HG03342 (cell line): ENCODE measurements around the gene MYH4.

Experiments used
- ATAC-seq: cut with Tn5 transposase; IDR thresholded peaks from one replicate; pipeline ENCODE4 v1.9.1; 2021; ENCODE audit warnings: mild to moderate bottlenecking, moderate library complexity; ENCODE audit not compliant: unreplicated experiment

Gene MYH4

GRCh38 chr17:10469459-10469858 is at the start of gene MYH4:
MYH4 (minus strand) TSS chr17:10469559; CDS start chr17:10466745, 2,814 bp downstream.
- no peak for ATAC-seq

- no peak for ATAC-seq
Observed at GRCh38 chr17:10518271-10519037, 49.1 kb upstream of the MYH4 start, which contains the start of gene MYH1. MYH1 (minus strand) TSS chr17:10518542; CDS start chr17:10516642, 1,900 bp downstream.

DNA sequence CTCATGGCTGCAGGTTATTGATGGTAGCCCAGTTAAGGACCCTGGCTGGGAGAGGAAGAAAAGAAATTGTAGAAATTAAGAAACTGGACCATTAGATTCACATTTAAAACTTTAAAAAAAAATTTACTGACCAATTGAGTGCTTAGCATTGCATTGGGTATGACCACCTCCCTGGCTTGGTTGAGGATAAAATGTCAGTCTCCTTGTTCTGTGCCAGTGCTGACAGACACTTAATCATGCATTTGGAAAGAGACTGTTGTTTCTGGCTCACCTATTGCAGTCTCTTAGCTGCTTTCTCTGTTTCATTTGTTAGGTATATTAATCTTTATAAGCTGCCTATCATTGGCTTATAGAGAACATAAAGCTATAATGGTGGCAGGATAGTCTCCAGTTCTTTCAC is 47.3 kb upstream of the MYH4 start:
- no peak for ATAC-seq

- no peak for ATAC-seq
Observed at GRCh38 chr17:10516065-10516464, 46.7 kb upstream of the MYH4 start.

DNA sequence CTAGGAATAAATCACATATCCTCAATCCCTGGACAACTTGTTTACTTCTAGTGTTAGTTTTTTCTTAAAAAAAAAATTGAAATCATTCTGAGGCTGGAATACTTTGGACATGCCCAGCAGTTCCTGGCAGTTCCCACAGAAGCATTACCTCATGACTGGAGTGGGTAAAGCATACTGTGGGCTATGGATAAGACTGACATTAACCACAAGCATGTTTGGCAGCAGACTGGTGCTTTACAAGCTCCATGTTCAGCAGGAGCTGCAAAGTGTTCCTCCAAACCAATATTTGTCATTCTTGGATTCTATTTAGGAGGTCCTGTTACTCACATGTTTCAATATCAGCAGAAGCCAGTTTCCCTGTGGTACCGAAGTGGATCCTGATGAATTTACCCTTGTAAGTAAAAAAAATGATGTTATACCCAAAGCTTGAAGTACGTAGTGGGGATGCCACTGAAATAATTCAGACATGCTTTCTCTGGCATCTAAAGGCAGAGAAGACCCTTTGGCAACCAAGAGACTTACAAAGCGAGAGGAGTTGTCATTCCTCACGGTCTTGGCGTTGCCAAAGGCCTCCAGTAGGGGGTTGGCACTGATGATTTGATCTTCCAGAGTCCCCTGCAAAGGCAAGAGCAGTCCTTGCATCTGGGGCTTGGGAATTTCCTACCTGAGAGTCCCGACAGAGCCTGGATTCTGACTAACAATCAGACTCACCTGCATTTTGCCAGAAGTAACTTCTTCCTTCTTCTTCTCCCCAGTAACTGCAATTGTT is 44.1 kb upstream of the MYH4 start:
- ATAC-seq: no peak

DNA sequence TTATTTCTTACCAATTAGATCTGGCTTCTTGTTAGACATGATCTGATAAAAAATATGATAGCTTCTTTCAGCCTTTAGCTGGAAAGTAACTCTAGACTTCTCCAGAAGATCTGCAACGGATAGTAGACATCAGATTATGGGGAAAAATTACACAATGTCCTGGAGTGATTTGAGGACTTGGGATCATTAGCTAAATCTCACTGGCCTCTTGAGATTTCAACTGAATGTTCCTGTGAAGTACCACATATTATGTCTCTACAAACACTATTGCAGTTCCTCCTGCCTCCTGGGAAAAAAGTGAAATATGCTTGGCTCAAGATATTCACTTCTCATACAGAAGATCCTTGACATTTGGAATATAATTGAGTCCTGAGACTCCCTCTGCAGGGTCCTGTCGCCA is 43.5 kb upstream of the MYH4 start:
- no peak for ATAC-seq

DNA sequence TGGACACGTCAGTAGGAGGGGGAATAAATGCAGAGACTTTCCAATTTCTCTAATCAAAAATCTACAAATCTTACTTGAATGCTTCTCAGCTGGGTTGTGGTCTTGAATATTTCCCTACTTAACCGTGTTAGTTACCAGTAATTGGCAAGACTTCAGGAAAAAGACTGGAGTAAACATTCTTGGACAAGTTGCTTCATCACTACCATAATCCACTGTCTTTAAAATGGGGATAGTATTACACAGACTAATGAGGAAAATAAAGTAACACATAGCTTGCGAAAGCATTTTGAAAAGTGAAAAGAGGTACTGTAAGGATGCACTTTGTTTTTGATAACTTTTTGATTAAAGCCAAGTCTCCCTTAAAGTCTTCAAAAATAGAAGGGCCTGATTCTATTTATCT is 30.6 kb upstream of the MYH4 start:
- ATAC-seq: no peak

DNA sequence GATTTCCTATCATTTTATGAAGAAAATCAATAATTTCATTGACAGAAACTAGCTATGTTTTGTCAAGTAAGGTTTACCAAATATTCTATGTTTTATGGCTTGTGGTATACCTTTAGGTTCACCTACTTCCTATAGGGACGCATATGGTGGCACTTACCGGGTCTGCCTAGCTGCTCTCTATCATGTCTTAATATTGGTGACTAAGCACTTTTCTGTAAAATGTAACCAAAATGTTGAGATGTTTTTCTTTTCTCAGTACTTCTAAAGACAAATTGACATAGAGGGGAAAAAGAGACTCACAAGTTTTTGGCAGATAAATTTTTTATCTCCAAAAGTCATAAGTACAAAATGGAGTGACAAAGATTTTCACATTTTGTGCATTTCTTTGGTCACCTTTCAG is 22.6 kb upstream of the MYH4 start:
- no peak for ATAC-seq

- no peak for ATAC-seq
Observed at GRCh38 chr17:10482252-10482651, 12.9 kb upstream of the MYH4 start.

- ATAC-seq: no peak
Observed at GRCh38 chr17:10477701-10478100, 8.3 kb upstream of the MYH4 start.

GRCh38 chr17:10474536-10474935 is 5.2 kb upstream of the MYH4 start:
- ATAC-seq: no peak

DNA sequence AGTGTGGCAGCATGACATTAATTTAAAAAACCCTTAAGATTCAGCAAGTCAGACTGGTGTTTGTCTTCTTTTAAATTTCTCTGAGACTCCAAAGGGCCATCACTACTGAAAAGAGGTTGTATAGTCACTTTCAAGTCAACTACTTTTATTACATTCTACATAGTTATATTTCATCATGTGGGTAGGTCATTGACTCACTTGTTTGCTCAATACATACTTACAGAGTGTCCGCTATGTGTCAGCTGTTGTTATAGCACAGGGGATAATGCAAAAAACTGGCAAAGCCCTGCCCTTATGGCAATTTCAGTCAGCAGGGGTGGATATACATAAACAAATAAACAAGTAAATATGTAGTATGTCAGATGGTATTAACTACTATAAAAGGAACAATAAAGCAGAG is 2.5 kb upstream of the MYH4 start:
- ATAC-seq: no peak

GRCh38 chr17:10463402-10463801 is 6.0 kb downstream of the MYH4 start:
- ATAC-seq: no peak

- no peak for ATAC-seq
Observed at GRCh38 chr17:10460062-10460461, 9.3 kb downstream of the MYH4 start.

GRCh38 chr17:10458701-10459100 is 10.7 kb downstream of the MYH4 start:
- no peak for ATAC-seq

DNA sequence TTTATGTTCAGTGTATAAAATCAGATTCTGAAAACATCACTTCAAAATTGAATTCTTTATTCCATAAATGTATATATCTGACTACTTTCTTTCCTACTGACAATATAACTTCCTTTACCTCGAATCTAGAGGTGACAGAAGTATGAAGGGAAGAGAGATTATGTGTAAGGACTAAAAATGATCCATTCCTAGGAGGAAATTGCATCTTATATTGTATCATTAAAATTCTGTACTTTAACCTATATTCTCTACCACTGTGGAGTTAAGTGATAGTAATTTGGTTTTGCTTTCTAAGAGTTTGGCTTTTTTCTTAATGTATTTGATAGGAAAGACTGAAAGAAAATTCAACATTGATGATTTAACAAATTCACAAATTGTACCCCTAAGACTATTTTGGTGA is 11.4 kb downstream of the MYH4 start:
- ATAC-seq: no peak

GRCh38 chr17:10447026-10447931 is 22.1 kb downstream of the MYH4 start:
- ATAC-seq: no peak

DNA sequence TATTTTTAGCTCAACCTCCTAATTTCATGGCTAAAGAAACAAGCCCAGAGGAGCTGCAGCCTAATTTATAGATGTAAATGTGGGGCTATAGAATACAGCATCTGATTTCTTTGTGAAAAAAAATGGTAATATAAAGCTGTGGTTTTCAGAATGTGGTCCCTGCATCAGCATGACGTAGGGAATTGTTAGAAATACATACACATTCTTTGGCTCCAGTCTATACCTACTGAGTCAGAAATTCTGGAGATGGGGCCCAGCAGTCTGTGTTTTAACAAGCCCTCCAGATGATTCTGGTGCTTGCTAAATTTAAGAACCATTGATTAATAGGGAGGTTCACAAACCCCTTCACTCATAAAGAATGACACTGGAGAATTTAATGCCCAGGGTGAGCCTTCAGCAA is 29.5 kb downstream of the MYH4 start:
- no peak for ATAC-seq

GRCh38 chr17:10435096-10435495 is 34.3 kb downstream of the MYH4 start:
- no peak for ATAC-seq

DNA sequence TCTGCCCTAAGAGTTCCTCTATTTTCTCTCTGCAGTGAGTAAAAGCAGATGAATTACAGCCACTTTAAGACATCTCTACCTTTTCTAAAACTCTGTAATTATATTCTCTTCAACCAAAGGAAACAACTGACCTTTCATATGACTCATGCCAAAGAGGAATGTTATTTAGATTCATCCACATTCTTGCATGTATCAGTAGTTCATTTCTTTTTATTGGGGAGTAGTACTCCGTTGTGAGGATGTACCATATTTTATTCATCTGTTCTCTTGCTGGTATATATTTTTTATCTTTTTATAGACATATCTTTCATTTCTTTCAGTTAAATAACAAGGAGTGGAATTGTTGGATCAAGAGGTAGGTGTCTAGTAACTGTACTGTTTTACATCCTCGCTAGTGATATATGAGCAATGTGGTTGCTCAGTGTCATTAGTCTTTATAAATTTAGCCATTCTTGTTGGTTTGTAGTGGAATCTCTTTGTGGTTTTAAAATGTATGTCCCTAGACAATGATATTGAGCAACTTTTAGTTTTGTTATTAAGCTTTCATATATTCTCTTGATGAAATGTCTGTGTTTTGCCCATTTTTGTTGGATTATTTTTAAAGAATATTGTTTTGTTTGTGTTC is 39.8 kb downstream of the MYH4 start:
- ATAC-seq: no peak

GRCh38 chr17:10428781-10429180 is 40.6 kb downstream of the MYH4 start:
- no peak for ATAC-seq
